ENCODE results near the gene ANTXR2. TPM values are rescaled to one million over a fixed set of nuclear protein-coding genes. Genes with fewer than 3 reads are reported as not detected.

The ANTXR2 gene
- total RNA-seq, result 43.4 and 82.2 TPM in 2 replicates

GRCh38 chr4:80072744-80073472 is at the start of gene ANTXR2:
Gene ANTXR2, minus strand, starts transcription at chr4:80073229. Its CDS starts 669 bp downstream, at chr4:80072560.

Other genes with a start within 250 kb of the ANTXR2 start
- gene PRDM8, start 124.3 kb upstream of the ANTXR2 start, total RNA-seq, result 0.36 and 0.68 TPM in 2 replicates
- 4.4 and 15.2 TPM in 2 replicates for gene FGF5, start 193.4 kb upstream of the ANTXR2 start, total RNA-seq